Kidney glomerular epithelial cell (primary cell): ENCODE results near the gene DDX24.

Experiments used
- DNase-seq: peaks from one replicate; lab custom pipeline; 2025; lab: John Stamatoyannopoulos, UW

Gene DDX24

DNA sequence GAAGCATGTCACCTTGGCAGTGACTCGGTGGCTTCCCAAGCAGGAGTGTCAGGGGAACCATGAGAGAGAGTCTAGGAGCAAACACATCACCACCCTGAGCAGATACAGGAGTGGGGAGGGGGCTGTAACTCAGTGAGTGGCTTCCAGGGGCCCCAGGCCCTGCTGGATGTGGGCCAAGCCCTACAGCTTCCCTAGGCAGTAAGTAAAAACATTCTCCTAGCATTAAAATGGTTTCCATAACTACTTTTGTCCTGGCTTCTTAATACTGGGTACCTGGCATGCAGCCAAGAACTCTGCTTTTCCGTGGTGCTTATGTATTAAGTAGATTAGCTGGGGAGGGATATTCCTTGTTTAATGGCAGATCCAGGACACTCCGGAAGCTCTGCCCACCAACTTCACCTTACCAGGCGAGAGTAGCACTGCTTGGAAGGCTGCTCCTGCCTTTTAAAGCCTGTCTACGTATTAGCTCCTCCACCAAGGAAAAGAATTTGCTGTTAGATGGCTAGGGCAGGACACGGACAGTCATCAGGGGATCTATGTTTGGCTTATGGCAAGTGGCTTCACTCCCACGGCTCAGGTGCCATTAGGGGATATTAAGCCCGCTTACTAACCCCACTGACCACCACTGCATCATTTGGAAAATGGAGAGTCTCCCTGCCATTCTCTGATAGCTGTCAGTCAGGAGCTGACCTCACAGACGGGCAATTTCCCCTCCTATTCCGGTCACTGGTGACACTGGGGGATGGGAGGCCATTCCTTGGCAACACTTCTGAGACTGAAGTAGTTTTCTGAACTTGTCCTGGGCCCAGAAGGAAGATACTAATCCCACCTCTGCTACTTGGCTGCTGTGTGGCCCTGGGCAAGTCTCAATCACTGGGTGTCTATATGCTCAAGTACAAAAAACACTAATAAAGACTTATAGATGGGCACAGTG, 32.0 kb downstream of the DDX24 start:
- DNase-seq: no peak

GRCh38 chr14:94047581-94047980, 33.4 kb downstream of the DDX24 start:
- no peak for DNase-seq

DNA sequence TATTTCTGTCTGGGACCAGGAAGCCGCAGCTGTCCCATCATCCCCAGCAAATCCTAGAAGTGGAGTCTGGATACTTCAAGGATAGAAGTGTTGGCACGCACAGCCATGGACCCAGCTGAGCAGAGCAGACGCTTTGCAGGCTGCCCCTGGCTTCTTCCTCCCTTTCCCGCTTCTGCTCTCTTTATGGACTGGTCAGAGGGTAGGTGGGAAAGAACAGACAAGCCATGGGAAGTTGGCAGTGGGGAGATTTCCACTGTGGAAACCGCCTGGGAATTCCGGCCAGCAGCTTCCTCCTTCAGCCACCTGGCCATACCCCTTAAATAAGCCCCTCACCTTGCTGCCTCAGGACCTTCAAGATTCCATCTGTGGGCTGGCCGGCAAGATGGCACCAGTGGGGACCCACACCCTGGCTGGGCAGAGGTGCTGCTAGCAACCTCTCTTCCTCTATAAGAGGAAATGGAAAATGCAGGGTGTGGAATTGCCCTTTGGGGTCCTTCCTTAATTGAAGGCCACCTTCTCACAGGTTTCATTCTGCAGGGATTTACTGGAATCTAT, 34.2 kb downstream of the DDX24 start:
- DNase-seq: no peak

- DNase-seq: no peak
Observed at GRCh38 chr14:94045563-94046345, 35.2 kb downstream of the DDX24 start.

DNA sequence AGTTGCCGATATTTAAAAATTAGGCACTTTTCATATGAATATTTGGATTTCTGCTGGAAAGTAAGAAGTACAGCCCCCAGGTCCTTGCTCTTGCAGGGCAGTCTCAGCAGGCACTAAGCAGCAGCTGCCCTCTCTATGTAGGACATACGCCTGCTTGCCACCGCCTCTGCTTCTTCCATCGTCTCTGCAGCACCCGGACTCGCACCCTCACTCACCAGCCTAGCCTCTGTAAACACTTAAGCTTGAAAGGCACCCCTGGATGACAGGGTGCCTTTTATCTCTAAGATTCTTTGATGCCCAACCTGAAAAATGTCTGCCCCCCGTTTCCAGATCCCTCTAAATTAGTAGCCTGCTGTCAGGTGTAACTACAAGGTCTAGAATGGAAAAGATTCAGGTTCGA, 35.9 kb downstream of the DDX24 start:
- DNase-seq: no peak

DNA sequence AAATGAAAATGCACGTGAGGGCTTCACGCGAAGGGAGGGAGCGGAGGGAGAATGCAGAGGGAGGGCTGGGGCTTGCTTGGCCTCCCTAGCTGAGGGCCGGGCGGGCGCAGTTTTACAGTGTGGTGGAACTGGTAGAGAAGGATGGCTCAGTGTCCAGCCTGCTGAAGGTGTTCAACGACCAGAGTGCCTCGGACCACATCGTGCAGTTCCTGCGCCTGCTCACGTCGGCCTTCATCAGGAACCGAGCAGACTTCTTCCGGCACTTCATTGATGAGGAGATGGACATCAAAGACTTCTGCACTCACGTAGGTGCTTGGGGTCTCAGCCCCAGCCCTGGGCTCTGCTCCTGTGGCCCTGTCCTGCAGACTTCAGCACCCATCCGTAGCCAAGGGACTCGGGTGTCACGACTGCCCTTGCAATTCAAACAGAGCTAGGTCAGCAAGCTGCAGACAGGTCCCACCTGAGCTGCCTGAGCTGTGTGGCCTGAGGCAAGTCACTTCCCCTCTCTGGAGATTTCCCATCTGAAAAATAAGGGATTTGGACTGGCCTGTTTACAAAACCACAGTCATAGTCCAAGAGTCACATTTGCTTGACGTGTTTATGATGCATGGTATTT, 36.4 kb downstream of the DDX24 start:
- no peak for DNase-seq

GRCh38 chr14:94043756-94044475, 37.1 kb downstream of the DDX24 start:
- DNase-seq: no peak

DNA sequence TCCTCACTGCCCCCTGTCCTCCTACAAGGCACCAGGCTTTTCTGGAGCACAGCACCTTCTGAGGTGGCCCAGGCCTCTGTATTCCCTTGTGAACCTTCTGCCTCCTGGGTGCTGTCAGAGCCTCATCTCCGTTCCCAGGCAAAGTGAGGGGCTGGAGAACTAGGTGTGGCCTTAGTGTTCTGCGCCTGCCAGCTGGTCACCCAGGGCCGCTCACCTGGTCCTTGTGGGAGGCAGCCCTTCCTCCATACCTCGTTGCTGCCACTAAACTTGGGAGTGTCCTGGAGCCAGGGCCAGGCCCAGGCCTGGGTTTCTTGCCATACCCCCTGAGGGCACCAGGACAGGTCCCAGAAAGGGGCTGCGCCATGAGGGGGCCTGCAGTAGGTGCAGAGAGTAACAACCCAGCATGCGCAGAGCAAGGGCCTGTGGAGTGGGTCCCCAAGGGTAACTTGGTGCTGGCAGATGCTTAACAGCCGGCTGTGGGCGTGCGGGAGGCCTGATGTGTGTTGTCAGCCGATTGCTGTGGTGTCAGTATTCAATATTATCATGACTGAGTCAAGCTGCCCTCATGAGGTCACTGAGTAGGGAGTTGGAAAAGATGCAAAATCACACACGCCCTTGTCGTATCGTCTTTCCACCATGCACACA, 37.8 kb downstream of the DDX24 start:
- DNase-seq: no peak

GRCh38 chr14:94042433-94043091, 38.4 kb downstream of the DDX24 start:
- no peak for DNase-seq

GRCh38 chr14:94041551-94042346, 39.3 kb downstream of the DDX24 start:
- DNase-seq: no peak

DNA sequence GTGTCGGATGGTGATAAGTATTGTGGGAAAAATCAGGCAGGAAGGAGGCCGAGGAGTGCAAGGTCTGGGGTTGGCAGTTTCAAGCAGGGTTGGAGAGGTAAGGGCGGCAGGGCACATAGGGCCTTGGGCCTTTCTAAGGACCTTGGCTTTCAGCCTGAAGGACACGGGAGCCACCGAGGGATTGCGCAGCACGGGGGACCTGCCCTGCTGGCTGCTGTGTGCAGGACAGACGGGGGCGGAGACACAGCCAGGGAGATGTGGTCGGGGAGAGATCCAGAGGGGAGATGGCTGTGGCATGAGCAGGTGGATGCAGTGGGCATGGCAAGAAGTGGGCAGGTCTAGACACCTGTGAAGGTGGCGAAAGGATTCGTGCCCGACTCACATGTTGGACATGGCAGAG, 40.2 kb downstream of the DDX24 start:
- DNase-seq: no peak

GRCh38 chr14:94040247-94040646, 40.8 kb downstream of the DDX24 start:
- no peak for DNase-seq

GRCh38 chr14:94038921-94039629, 41.9 kb downstream of the DDX24 start:
- no peak for DNase-seq

DNA sequence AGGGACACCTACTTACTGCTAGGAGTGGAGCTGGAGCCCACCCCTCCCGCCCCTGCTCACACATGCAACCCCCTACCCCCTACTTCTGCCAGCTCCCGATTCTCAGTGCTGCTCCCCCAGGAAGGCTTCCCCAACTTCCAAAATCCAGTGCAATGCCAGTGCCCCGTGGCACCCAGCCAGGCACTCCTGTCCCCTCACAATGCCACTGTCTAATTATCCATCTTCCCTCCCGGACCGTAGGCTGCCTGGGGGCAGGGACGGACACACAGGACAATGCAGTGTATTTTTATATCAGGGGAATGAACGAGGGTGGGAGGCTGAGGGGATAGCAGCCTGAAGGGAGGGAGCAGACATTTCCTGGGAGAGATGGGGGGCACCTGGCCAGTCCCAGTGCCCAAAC, 42.5 kb downstream of the DDX24 start:
- no peak for DNase-seq

DNA sequence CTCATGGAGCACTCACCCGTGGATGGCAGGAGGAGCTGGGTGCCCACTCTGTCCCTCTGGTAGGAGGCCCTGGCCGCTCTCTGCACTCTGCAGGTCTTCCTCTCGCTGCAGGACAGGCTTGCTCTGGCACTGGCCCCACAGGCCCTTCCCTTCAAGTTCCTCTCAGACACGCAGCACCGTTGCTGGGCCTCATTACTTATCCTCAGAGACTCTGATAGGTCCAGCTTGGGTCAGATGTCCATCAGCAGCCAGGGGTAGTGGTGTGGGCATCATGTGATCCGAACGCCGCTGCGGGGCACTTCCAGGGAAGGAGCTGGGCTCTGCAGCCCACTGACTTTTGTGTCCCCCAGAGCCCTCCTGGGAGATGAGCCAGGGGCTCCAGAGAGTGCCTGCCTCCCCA, 43.0 kb downstream of the DDX24 start:
- no peak for DNase-seq

GRCh38 chr14:94036313-94037167, 44.5 kb downstream of the DDX24 start:
- DNase-seq: peak; percentile 70

GRCh38 chr14:94034886-94035285, 46.1 kb downstream of the DDX24 start:
- no peak for DNase-seq

DNA sequence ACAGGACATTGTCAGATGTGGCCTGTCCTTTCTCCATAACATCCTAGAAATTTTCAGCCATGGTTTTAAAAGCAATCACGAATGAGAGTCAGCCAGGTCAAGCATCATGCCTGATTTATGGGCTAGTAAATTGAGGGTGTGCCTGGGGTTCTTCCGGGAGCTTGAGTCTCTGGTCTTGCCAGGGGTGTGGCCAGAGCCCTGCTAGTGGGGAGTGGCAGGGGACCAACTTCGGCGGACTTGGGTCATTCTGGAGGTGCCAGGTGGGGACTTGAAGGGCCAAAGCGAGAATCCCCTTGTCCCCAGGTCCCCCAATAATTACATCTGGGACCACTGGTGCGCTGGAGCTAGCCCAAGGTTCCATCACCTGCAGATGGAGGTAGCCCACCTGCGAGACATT, 49.1 kb downstream of the DDX24 start:
- no peak for DNase-seq
